ENCODE results near the gene SAP30.

- no peak for TF ChIP-seq CTCF (IDR thresholded peaks at IDR 0.05; ENCODE audit: poor library complexity, severe bottlenecking)
- no peak for TF ChIP-seq EZH2 (IDR thresholded peaks at IDR 0.05; ENCODE audit: borderline replicate concordance, insufficient read depth, low read length, poor library complexity, severe bottlenecking)
- TF ChIP-seq RAD21 (conservative IDR thresholded peaks at IDR 0.05), result no peak
- no peak for TF ChIP-seq SMC3 (conservative IDR thresholded peaks at IDR 0.05; ENCODE audit: poor library complexity)
- no peak for TF ChIP-seq TAF1 (IDR thresholded peaks at IDR 0.05; ENCODE audit: low read depth)
Measured at GRCh38 chr4:173404296-173404865, 33.6 kb downstream of the SAP30 start.

Measured in neural cell (in vitro differentiated cells).